Muscle layer of colon (tissue), 2 donors: ENCODE data around the gene COL9A3.

Experiments used
- H3K27ac ChIP-seq: one replicate; pipeline ENCODE4 v1.7.0; 2013; ENCODE audit warnings: low read depth, mild to moderate bottlenecking, low read length, moderate library complexity
- H3K27me3 ChIP-seq, 2 donors: one replicate each; pipeline ENCODE4 v1.7.0; 2013; ENCODE audit warnings: low read length in 2 of 2, mild to moderate bottlenecking in 2 of 2; ENCODE audit not compliant: insufficient read depth in 2 of 2, control insufficient read depth in 1 of 2
- H3K36me3 ChIP-seq: one replicate; pipeline ENCODE4 v1.7.0; 2013; ENCODE audit warnings: mild to moderate bottlenecking, low read length; ENCODE audit not compliant: insufficient read depth
- H3K4me1 ChIP-seq: one replicate; pipeline ENCODE4 v1.7.0; 2013; ENCODE audit warnings: mild to moderate bottlenecking, low read length; ENCODE audit not compliant: insufficient read depth
- H3K4me3 ChIP-seq, 2 donors: one replicate each; pipeline ENCODE4 v1.7.0; 2013; ENCODE audit warnings: low read length in 2 of 2, low read depth in 1 of 2, mild to moderate bottlenecking in 1 of 2, moderate library complexity in 1 of 2
- H3K9ac ChIP-seq: one replicate; pipeline ENCODE4 v1.7.0; 2013; ENCODE audit warnings: low read length
- H3K9me3 ChIP-seq: one replicate; pipeline ENCODE4 v1.7.0; 2013; ENCODE audit warnings: mild to moderate bottlenecking, low read length
- donor health status: abdominal sarcoma.
- donor health status: Adenocarcinoma of cecum.

COL9A3 gene

DNA sequence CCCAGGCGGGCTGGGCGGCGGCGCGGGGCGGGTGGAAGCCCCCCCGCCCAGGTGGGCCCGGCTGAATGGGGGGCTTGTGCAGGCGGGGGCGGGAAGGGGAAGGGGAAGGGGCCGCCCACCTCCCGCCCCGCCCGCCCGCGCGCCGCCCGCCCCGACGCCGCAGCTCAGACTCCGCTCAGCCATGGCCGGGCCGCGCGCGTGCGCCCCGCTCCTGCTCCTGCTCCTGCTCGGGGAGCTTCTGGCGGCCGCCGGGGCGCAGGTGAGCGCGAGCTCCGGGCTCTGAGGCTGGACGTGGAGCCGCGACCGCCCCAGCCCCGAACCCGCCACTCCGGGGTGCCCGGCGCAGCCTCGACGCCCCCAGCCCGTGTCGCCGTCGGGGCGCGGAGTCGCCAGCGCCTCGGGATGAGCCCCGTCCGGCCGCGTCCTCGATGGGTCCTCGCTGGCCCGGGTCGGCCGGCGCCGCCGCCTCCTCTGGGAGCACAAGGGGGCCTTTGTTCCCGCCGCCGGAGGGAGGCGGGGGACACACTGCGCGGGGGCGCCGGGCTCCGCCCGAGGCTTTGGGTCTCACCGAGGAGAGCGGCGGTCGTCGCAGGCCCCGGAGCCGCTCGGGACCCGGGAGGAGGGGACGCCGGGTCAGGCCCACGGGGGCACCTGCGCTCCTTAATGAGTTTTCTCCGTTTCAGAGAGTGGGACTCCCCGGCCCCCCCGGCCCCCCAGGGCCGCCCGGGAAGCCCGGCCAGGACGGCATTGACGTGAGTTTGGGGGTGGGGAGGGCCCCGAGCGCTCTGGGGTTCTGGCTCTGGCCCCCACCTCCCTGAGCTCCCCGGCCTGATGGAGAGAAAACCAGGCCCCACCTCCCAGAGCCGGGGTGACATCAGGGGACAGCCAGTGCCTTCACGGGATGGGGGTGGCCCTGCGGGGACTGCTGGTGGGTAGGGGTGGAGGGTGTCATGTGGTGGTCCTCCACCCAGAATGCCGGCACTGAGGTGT is at the start of gene COL9A3:
Gene COL9A3, plus strand, starts transcription at position 167 of the 990 bp plus-strand sequence. Its CDS starts 15 bp downstream, at position 182.
- Histone ChIP-seq H3K36me3 (no peaks in the 10 kb centered on the region), H3K27me3 (peaks cover 19 to 65% of the 10 kb centered on the region in 2 donors), H3K9me3 (no peaks in the 10 kb centered on the region), H3K4me3 (no peak within 1 kb of the TSS), H3K9ac (no peak within 1 kb of the TSS), H3K27ac (peak within 1 kb of the TSS; percentile 23), H3K4me1 (peaks cover 12% of the 10 kb centered on the region)

DNA sequence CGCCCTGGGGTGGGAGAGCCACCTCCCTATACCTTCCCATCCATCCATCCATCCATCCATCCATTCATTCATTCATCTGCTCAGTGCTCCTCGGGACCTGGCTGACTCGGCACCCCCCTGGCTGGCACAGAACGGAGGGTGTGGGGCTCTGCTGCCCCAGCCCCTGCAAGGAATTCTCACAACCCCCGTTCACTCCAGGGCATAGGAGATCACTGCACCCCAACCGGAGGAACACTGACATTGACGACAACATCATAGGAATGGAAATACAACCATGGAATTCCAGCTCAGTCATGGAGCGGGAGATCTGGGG is 48.7 kb upstream of the COL9A3 start:
- Histone ChIP-seq H3K27ac (no peak overlapping the region), H3K36me3 (no peaks in the 10 kb centered on the region), H3K9ac (no peak overlapping the region), H3K4me3 (no peak overlapping the region), H3K9me3 (no peaks in the 10 kb centered on the region), H3K4me1 (peaks cover 18% of the 10 kb centered on the region), H3K27me3 (peaks cover 0 to 5% of the 10 kb centered on the region in 2 donors)

GRCh38 chr20:62768551-62769287 is 48.1 kb upstream of the COL9A3 start:
- H3K9me3 ChIP-seq: no peaks in the 10 kb centered on the region
- no peaks in the 10 kb centered on the region for H3K36me3 ChIP-seq
- H3K27ac ChIP-seq: no peak overlapping the region
- H3K4me1 ChIP-seq: peaks cover 22% of the 10 kb centered on the region
- no peak overlapping the region for H3K4me3 ChIP-seq
- no peak overlapping the region for H3K9ac ChIP-seq
- peaks cover 0 to 5% of the 10 kb centered on the region in 2 donors for H3K27me3 ChIP-seq

DNA sequence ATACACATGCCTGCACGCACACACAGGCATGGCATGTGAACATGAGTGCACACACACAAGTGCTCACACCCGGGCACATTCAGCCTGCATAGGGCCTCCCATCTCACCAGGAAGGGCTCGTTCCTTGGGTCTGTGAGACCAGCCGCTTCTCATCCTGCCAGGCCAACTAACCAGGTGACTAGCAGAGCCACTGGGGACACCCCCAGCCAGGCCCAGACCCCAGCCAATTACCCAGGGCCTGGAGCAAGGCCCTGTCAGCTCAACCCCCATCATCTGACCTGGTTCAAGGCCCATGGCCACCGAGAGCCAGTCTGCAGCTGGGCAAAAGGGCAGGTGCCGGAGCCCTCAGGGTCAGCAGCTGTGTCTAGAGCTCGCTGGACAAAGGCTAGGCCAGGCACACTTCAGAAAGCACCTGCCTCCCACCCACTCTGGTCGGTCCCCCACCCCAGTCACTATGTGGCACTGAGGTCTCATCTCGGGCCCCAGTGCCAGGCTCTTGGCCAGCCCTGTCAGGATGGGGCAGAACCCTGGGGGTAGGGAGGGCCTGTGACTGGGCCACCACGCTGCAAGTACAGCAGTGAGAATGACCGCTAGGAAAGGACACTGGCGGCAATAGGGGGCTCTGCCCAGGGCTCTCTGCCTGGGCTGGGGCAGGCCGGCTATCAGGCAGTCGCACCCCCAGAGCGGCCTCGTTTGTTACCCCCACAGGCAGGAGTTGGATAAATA is 47.3 kb upstream of the COL9A3 start:
- Histone ChIP-seq H3K9ac (no peak overlapping the region), H3K9me3 (no peaks in the 10 kb centered on the region), H3K36me3 (no peaks in the 10 kb centered on the region), H3K4me3 (no peak overlapping the region), H3K27me3 (peaks cover 0 to 5% of the 10 kb centered on the region in 2 donors), H3K4me1 (peaks cover 22% of the 10 kb centered on the region), H3K27ac (no peak overlapping the region)

- Histone ChIP-seq H3K4me3 (no peak overlapping the region), H3K36me3 (no peaks in the 10 kb centered on the region), H3K9ac (no peak overlapping the region), H3K9me3 (no peaks in the 10 kb centered on the region), H3K27ac (no peak overlapping the region), H3K4me1 (peaks cover 22% of the 10 kb centered on the region), H3K27me3 (peaks cover 0 to 5% of the 10 kb centered on the region in 2 donors)
Observed at GRCh38 chr20:62770111-62770910, 46.5 kb upstream of the COL9A3 start.

GRCh38 chr20:62770916-62771315 is 45.9 kb upstream of the COL9A3 start:
- no peak overlapping the region for H3K9ac ChIP-seq
- H3K27me3 ChIP-seq: peaks cover 0 to under 1% of the 10 kb centered on the region in 2 donors
- no peaks in the 10 kb centered on the region for H3K9me3 ChIP-seq
- H3K4me3 ChIP-seq: no peak overlapping the region
- peaks cover 22% of the 10 kb centered on the region for H3K4me1 ChIP-seq
- H3K36me3 ChIP-seq: no peaks in the 10 kb centered on the region
- no peak overlapping the region for H3K27ac ChIP-seq

DNA sequence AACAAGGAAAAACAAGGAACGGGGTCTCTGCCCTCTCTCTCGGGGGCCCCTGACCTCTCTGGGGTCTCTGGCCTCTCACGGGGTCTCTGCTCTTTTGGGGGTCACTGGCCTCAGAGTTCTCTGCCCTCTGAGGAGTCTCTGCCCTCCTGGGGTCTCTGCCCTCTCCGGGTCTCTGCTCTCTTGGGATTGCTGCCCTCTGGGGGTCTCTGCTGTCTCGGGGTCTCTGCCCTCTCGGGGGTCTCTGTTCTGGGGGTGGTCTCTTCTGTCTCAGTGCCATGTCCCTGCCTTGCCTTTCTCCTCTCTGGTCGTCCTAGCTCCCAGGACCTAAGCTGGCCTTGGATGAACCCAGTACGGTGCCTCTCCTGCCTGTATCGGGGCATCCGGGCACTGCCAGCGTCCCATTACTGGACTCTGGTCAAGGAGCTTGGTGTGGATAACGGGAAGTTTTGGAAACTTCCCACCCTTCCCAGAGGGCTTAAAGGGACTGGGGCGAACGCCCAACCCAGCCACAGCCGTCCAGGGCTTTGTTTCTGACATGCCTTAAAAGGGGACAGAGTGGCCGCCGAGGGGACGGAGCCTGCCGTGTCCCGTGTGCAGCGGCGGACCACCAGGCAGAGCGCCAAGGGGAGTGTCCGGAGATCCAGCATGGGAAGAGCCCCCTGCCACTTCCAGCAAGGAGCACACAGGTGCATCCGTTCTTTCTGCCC is 45.3 kb upstream of the COL9A3 start:
- Histone ChIP-seq H3K36me3 (no peaks in the 10 kb centered on the region), H3K27me3 (no peaks in the 10 kb centered on the region), H3K4me1 (peaks cover 22% of the 10 kb centered on the region), H3K4me3 (no peak overlapping the region), H3K9me3 (no peaks in the 10 kb centered on the region), H3K9ac (no peak overlapping the region), H3K27ac (no peak overlapping the region)

GRCh38 chr20:62772103-62772611 is 44.7 kb upstream of the COL9A3 start:
- H3K4me3 ChIP-seq: no peak overlapping the region
- no peaks in the 10 kb centered on the region for H3K36me3 ChIP-seq
- H3K4me1 ChIP-seq: peaks cover 22% of the 10 kb centered on the region
- no peaks in the 10 kb centered on the region for H3K9me3 ChIP-seq
- H3K9ac ChIP-seq: no peak overlapping the region
- no peak overlapping the region for H3K27ac ChIP-seq
- H3K27me3 ChIP-seq: no peaks in the 10 kb centered on the region

- peaks cover 22% of the 10 kb centered on the region for H3K4me1 ChIP-seq
- H3K36me3 ChIP-seq: no peaks in the 10 kb centered on the region
- no peak overlapping the region for H3K27ac ChIP-seq
- no peak overlapping the region for H3K9ac ChIP-seq
- no peaks in the 10 kb centered on the region for H3K9me3 ChIP-seq
- no peak overlapping the region for H3K4me3 ChIP-seq
- H3K27me3 ChIP-seq: no peaks in the 10 kb centered on the region
Observed at GRCh38 chr20:62772619-62772989, 44.2 kb upstream of the COL9A3 start.
